NOMO-1 (cell line): ENCODE measurements around the gene AGAP3.

Source experiments
- DNase-seq, 2 experiments: peaks; one replicate each; lab custom pipeline; 2025; ENCODE audit not compliant: unreplicated experiment in 2 of 2; lab: John Stamatoyannopoulos, UW

AGAP3 gene

DNA sequence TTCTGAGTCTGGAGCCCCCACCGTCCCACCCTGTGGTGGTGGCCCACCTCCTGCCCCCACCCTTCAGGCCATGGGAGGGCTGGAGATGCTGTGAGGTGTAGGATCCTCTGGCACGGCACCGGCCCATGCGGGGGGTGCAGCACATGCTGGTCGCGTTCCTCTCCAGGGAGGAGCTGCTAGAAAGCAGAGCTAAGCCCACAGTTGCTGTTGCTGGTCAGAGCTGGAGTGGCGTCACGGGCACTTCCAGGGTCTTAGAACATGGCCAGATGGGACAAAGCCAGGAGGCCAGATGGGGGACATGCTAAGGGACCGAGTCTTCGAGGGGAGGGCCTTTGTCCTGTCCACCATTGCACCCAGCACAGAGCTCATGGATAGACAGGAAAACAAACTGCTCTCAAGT, 21.6 kb downstream of the AGAP3 start:
- no peak for DNase-seq

DNA sequence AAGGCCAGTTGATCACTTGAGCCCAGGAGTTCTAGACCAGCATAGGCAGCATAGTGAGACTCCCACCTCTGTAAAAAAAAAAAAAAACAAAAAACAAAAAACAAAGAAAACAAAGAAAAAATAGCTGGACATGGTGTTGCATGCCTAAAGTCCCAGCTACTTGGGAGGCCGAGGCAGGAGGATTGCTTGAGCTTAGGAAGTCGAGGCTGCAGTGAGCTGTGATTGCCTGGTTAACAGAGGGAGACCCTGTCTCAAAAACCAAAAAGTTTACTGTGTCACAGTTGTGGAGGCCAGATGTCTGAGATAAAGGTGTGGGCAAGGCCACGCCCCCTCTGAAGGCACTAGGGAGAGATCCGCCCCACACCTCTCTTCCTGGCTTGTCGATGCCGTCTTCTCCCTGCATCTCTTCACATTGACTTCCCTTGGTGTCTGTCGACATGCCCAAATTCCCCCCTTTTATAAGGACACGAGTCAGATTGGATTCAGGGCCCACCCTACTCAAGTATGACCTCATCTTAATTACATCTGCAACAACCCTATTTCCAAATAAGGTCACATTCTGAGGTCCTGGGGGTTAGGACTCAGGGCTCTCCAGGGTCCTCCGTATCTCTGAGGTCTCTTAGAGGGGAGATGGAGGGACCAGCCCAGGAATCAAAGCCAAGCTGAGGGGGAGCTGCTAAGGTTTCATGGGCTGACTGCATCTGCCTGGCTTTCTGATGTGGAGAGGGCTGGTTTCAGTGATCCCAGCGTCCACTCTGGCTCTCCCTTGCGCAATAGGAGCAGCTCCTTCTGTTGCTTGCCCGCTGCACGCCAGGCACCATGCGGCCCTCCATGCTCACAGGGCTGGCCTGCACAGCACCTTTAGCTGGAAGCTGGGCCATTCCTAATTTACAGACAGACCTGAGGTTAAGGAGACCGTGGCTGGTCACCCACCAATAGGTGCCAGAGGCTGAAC, 23.1 kb downstream of the AGAP3 start:
- no peak for DNase-seq

GRCh38 chr7:151110236-151110940, 24.1 kb downstream of the AGAP3 start:
- no peak for DNase-seq

GRCh38 chr7:151110941-151111645, 24.8 kb downstream of the AGAP3 start:
- DNase-seq, result no peak

DNA sequence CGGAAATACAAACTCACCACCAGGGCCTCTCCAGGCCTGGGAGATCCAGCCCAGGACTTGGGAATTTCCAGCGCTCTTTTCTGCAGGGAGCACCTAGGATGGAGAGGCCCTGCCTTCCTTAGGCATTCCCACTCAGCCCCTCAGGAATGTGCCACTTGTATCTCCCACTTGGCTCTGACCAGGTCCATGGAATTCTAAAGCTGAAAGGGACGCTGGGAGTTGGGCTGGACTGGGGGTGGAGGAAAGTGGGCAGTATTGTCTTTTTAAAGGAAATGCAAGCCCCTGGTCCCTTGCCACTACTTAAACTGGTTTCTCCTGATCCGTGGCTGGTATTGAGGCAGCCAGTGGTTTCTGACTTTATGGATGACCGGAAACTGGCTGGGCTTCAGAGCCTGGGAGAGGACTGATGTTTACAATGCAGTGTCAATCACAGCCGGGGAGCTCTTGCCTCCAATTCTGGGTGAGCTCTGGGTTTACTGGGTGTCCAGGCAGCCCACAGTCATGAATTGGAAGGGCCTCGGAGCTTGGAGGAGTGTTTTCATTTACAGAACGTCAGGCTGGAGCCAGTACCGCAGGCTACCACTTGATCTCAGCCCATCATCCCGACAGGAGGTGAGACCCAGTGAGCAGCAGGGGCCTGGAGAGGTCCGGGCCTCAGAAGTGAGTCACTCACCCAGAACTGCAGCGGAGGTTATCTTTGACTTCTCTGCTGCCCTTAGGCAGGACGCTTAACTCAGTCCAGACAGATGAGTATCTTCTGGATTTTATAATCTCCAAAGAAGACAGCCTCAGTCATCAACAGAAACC, 27.3 kb downstream of the AGAP3 start:
- no peak for DNase-seq

DNA sequence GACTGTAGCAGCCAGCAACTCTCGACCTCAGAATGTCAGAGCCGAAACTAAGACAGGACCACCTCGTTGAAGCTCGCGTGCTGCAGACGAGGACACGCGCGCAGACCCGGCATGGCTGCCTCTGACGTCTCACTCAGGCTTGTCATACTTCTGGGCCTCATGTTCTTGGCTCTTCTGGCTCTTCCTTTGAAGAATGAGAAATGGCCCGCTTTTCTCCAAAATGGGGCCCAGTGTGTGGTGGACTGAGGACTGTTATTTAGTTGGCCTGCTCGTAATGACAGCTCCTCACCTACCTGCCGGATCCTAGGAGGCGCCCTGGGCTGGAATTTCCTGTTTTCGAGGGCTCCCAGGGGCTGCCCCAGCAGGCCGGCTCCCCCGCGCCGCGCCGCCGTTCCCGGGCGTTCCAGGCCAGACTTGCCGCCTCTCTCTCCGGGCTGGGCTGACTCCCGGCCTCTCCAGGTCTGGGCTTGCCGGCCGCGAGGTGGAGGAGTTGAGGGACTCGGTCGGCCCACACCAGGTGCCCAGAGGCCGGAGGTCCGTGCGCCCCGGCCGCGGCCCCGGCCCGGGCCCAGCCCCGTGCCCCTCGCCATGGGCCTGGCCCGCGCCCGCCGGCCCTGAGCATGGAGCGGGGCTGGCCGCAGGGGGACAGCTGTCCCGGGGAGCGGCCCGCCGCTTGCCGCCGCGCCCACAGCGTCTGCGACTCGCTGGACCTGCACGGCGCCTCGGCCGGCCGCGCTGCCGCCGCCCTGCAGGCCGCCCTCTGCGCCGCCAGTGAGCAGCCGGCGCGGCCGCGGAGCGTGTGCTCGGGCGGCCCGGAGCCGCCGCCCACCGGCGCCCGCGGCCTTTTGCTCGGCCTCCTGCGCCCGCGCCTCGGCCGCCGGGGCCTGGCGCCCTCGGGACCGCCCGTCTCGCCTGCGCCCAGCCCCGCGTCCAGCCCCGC, 28.1 kb downstream of the AGAP3 start:
- no peak for DNase-seq

DNA sequence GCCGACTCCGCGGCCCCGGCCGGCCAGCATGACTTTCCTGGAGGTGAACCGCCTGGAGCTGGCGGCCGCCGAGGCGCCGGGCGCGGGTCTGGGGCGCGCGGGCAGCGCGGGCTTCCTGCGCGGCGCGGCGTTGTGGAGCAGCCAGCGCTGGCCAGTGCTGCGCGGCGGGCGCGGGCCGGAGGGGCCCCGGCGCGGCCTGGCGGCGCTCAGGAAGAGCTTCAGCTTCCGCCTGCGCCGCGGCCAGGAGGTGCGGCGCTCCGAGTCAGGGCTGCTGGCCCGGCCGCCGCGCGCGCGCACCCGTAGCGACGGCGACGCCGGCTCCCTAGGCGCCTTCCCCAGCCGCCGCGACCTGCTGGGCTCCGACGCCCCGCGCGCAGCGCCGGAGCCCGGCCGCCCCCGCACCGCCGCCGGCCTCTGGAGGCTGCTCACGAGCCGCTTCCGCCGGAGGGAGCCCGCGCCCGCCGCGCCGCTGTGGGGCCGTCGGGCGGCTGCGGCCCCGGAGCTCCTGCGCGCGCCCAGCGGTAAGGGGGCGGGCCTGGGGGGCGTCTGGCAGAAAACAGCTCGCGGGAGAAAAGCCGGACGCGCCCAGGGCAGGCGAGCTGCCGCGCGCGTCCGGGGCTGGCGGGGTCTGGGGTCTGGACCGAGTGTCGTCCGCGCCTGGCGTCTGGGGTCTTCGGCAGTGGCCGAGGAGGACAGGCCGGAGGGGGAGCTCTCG, 29.0 kb downstream of the AGAP3 start:
- no peak for DNase-seq

GRCh38 chr7:151115836-151116418, 29.7 kb downstream of the AGAP3 start:
- DNase-seq, result no peak

DNA sequence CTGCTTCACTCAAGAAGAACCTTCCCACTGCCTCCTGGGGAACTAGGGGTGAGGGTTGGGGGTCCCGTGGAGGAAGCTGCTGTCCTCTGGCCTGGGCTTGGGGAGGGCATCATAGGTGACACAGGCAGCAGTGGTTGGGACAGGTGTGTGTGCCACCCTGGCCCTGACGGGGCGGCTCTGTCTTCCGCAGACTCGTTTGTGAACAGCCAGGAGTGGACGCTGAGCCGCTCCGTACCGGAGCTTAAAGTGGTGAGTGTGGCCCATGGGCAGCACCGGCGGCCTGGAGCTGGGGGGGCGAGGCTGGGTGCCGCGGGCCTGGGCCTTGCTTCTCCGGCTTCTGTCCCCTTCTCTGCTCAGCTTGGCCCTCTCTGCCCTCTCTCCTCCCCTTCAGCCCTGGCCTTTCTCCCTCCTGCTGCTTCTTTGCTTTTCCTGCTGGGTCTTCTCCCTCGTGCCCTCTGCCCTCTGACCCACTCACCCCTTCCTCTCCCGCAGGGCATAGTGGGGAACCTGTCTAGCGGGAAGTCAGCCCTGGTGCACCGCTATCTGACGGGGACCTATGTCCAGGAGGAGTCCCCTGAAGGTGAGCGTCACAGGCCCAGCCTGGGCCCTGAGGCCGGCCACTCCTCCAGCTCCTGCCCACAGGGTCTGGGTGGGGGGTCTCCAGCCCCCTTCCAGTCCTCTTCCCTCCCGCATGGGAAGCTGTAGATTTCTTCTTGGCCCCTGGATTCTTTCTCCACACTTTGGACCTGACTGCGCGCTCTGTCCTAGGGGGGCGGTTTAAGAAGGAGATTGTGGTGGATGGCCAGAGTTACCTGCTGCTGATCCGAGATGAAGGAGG, 30.5 kb downstream of the AGAP3 start:
- no peak for DNase-seq

- no peak for DNase-seq
Measured at GRCh38 chr7:151117565-151117964, 31.3 kb downstream of the AGAP3 start.

- DNase-seq, result no peak
Measured at GRCh38 chr7:151118108-151119054, 32.1 kb downstream of the AGAP3 start.

DNA sequence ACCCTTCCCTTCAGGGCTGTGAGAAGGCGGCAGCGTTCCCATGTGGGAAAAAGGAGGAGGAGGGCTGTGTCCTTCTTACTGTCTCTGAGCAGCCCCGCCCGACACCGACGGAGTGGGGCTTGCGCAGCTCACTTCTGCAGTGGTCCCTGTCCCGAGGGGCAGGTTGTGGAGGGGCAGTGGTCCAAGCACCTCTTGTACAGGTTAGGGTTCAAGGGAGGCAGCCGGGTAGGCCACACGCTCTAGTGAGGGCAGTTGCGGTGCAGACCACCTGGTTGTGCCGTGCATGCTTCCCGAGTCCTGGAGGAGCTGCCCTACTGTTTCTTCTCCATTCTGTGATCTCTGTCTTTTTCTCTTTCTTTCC, 32.8 kb downstream of the AGAP3 start:
- DNase-seq, result no peak

- no peak for DNase-seq
Measured at GRCh38 chr7:151119902-151120301, 33.6 kb downstream of the AGAP3 start.

DNA sequence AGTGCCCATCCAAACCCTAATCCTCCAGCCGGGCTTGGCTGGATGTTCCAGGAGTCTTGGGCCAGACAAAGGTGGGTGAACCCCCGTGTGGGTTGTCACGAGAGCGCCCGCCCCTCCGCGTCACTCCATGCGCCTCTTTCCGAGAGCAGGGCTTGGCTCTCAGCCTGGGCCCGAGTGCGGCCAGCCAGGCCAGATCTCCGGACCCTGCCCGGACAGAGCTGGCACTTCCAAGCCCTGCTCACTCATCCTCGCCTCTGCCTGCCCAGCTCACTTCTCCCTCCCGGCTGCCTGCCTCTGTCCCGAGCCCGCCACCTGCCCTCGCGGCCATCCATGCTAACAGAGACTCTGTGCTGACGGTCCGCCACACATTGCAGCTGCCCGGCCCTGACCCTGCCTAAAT, 34.6 kb downstream of the AGAP3 start:
- DNase-seq, result no peak

- DNase-seq, result no peak
Measured at GRCh38 chr7:151121380-151122170, 35.3 kb downstream of the AGAP3 start.

GRCh38 chr7:151122276-151122675, 36.0 kb downstream of the AGAP3 start:
- DNase-seq, result no peak
